ENCODE measurements around the gene RAB30.

RAB30 gene

GRCh38 chr11:83071567-83072349 lies at the start of gene RAB30:
TSS of gene RAB30 (minus strand) at chr11:83071897. CDS start at chr11:82997316, 74,581 bp downstream.
- DNase-seq, result peak; percentile 100

GRCh38 chr11:83120327-83120726 lies 48.6 kb upstream of the RAB30 start:
- peak; percentile 17 for DNase-seq

DNA sequence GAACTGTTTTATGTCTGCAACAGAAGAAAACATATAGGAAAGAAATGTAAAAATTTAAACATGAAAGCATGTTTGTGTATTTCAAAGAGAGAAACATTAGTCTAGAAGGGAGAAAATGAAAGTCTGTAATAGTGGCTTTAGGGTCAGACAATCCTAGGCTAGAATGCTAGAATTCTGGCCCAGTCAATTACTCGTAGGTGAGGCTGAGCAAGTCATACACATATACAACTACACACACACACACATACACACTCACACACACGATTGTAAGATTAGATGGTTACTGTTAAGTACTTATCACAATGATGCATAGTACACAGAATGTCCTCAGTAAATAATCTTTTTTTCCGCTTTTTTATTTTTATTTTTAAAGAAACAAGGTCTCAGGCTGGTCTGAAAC lies 47.5 kb upstream of the RAB30 start:
- DNase-seq, result no peak

DNA sequence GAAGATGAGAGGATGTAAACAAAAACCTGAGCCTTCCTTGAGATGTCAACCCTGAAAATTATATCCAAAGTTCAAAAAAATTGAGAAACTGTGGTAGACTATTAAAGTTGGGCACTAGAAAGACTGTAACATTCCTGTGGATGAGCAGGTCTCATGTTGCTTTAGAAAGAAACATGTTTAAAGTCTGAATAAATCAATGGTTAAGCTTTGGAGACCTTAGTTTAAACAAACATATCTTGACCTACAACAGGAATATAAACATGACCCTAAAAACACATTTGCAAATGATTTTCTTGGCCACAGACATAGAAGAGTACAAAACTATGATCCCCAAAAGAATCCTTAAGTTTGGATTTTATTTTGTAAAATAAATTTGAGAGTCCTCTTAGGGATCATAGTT lies 47.1 kb upstream of the RAB30 start:
- DNase-seq, result no peak

- no peak for DNase-seq
These were observed 44.4 kb upstream of the RAB30 start for GRCh38 chr11:83116015-83116641.

DNA sequence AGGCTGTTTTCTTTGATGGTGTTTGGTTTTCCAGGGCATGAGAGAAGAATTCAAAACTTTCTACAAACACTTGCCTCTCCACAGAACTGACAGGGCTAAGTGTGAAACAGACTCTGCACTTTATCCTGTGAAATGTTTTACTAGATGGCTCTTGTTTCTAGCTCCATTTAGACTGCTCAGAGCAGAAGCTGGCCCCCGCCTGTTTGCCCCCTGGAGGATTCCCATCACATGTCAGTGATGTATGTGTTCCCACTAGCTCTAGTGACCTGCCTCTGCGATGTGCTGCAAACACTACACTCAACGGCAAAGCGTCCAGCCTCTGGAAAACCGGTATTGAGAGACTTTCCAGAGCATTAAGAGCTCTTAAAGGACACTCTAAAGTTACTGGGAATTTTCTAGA lies 43.9 kb upstream of the RAB30 start:
- DNase-seq, result no peak

DNA sequence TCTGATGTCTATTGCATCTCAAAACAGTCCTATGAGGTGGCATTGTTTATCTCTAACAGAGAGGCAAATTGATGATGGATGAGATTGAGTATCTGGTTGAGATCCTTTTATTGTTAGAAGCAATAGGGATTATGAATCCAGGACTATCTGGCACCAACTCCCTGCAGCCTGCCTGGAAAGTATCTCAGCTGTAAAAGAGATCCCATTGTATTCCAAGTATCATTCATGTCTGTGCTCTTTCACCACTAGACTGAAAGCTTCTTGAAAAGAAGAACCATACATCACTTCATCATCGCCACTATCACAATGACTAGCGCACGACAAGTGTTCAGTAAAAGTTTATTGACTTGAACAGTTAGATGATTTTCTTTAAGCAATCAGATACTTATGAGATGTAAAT lies 43.3 kb upstream of the RAB30 start:
- DNase-seq, result no peak

- DNase-seq, result no peak
These were observed 41.2 kb upstream of the RAB30 start for GRCh38 chr11:83112886-83113285.

GRCh38 chr11:83105168-83105567 lies 33.5 kb upstream of the RAB30 start:
- no peak for DNase-seq

DNA sequence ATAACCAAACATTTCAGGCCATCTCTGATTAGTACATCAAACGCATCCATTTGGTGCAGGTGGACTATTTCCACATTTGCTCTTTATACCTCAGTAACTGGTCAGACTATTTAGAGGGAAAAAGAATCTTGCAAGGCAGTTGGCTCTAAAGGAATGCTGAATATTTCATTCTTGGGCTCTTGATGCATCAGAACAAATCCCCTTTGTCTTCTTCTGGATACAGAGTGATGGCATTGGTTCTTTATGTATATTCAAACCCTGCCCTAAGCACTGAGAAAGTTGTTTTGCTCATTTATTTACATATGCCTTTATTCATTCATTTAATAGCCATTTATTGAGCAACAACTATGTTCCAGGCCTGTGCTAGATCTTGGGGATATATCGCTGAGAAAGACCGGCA lies 31.1 kb upstream of the RAB30 start:
- no peak for DNase-seq

DNA sequence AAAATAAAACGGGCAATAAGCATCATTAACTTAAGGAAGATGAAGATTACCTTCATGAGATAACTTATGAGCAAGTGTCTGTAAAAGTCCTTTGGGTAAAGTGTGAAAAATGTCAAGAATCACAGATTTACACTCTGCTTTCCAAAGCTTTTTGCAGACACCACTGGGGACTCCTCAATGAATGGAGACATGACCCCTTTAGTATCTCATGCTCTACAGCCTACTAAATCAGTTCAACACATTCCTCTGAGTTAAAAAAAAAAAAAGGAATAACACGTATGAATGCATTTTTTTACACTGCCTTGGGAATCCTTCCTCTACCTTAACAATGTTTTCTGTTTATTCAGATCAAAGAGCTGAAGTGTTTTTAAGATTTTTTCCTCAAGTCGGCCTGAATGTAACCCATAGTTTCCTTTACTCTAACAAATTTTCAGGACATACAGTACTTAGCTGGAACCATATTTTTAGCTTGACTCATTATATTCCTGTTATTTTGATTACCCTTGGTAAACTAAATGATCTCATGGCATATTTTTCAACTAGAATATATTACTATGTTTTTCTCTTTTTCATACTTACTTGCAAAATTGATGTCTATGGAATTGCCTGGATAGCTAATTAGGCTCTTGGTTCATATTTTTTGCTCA lies 25.9 kb upstream of the RAB30 start:
- DNase-seq, result peak; percentile 32

DNA sequence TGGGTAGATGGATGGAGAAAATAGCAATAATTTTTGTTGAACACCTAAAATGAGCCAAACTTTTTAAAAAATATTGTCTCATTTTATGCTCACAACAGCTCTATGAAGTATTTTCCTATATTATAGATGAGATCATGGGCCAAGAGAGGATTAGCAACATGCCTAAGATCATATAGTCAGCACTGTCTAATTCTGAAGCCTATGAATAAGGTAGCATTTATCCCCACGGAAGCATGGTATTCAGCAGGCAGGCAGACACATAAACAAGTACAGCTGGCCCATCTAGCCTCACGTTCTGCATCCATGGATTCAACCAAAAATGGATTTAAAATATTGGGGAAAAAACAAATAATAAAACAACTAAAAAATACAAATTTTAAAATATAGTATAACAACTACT lies 21.9 kb upstream of the RAB30 start:
- no peak for DNase-seq

DNA sequence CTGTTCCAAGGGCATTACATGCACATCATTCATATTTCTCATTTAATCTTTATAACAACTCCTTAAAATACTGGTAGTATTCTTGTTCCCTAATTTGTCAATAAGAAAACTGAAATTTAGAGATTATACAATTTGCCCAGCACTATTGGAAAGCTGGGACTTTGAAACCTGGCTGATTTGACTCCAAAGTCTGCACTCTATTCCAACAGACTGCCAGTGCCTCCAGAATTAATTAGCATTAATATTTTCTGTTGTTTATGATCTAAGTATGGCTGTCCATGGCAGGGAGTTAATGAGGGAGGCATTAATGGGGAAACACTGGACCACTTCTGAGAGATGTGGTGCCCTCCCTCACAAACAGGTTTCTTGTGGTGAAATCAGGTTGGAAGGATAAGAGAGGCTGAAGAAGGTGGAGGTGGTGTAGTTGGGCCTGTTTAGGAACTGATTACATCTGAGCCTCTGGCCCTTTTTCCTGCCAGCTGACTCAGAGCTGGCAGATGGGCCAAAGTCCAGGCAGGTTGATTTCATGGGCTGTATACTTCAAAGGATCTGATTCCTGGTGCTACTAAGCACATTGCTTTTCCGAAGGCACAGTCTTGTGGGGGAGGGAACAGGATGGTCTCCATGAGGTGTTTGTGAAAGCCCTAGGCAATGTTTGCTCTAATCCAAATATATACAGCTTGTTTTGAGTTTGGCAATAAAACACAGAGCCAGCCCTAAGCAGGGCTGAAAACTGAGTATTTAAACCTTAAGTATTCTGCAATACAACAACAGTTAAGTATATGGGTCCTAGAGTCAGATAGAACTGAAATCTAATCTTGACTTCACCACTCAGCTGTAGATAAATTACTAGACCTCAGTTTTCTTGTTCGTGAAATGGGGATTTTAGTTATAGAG lies 21.0 kb upstream of the RAB30 start:
- DNase-seq, result peak; percentile 25

DNA sequence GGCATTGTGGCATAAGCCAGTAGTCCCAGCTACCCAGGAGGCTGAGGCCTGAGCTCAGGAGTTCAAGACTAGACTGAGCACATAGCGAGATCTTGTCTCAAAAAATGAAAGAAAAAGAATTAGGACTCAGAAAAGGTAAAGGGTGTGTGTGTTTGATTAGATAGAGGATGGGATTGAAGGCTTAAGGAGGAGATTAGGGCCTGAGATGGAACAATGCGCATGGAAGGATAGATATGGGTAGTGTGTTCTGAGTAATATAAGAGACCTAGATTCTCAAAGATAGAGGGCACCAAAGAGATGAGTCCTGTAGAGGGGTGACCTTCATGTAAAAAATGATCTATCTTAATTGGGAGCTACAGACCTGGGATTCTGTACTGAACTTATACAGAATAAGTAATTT lies 17.3 kb upstream of the RAB30 start:
- DNase-seq, result no peak

- no peak for DNase-seq
These were observed 15.3 kb upstream of the RAB30 start for GRCh38 chr11:83087035-83087434.

GRCh38 chr11:83079820-83080219 lies 8.1 kb upstream of the RAB30 start:
- DNase-seq, result no peak

GRCh38 chr11:83078269-83078668 lies 6.6 kb upstream of the RAB30 start:
- no peak for DNase-seq

DNA sequence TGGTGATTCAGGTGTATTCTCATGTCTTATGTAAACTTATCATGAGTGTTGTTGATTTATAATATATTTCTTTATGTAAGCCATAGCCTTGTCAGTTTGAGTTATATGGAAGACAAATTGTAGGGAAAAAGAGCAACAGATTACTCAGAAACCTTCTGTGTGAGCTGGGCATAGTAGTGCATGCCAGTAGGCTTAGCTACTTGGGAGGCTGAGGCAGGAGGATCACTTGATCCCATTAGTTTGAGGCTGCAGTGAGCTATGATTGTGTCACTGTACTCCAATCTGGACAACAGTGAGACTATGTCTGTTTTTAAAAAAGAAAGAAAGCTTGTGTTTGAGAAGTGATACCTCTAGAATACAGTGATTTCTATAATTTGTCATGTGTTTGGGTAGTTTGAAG lies 2.2 kb upstream of the RAB30 start:
- DNase-seq, result no peak

- no peak for DNase-seq
These were observed 1.6 kb upstream of the RAB30 start for GRCh38 chr11:83073258-83073657.

GRCh38 chr11:83072350-83073242 lies 899 bp upstream of the RAB30 start:
- DNase-seq, result no peak

GRCh38 chr11:83070731-83071566 lies 748 bp downstream of the RAB30 start:
- peak; percentile 32 for DNase-seq

Measured in EL (cell line).